ENCODE measurements around the gene PODXL2. TPM values are rescaled to one million over a fixed set of nuclear protein-coding genes. Genes with fewer than 3 reads are reported as not detected.
A peak's percentile ranks its signal among the peaks of the same experiment; 100 is the strongest.

PODXL2 gene
- total and polyA plus RNA-seq, 2 of the 8 experiments (the other 6 are each of a cell fraction or from before 2014, with no cell fraction given), result 27.6 to 31.6 TPM

DNA sequence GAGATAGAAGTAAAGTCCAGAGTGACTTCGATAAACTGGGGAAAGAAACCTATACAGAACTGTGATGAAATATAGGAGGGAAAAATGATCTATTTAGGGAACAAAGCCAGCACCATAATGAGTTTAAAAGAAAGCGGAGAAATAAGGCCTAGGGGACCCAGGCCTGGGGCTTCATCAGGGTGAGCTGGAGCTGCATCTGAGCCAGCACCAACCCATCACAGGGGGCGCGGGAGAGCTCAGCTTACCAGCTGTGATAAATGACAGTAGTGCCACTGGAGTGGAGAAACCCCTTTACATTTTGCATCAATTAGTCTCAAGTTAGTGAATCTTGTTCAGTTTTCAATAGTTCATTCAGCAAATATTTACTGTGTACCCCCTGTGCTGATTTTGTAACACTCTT lies 21.3 kb downstream of the PODXL2 start:
- Histone ChIP-seq H3K4me2 (ENCODE audit: insufficient read depth in 1 of 2, low read depth in 2 of 2, low read length in 2 of 2) (no peak overlapping the region), H2AK5ac (ENCODE audit: low read depth, low read length) (no peak overlapping the region), H3K23ac (ENCODE audit: insufficient read length) (no peak overlapping the region), H2BK120ac (replicated peaks; ENCODE audit: low read depth, low read length) (no peak overlapping the region), H3K27me3 (replicated peaks in 1 of 4; ENCODE audit: control insufficient read depth in 3 of 4, extremely low read depth in 1 of 4, insufficient read depth in 3 of 4, low read length in 3 of 4) (no peaks in the 10 kb centered on the region), H3K4me3 (ENCODE audit: extremely low read depth in 1 of 4, insufficient read depth in 2 of 4, low read depth in 3 of 4, low read length in 4 of 4) (no peak overlapping the region), H3K23me2 (ENCODE audit: low read depth, low read length) (no peaks in the 10 kb centered on the region), H3K36me3 (ENCODE audit: control insufficient read depth in 2 of 4, insufficient read depth in 4 of 4, low read length in 3 of 4) (no peaks in the 10 kb centered on the region), H4K5ac (ENCODE audit: insufficient read length, low read depth, low read length) (no peak overlapping the region), H3K4me1 (replicated peaks in 1 of 4; ENCODE audit: control insufficient read depth in 3 of 4, insufficient read depth in 4 of 4, low read length in 3 of 4) (no peaks in the 10 kb centered on the region), H4K20me1 (replicated peaks in 1 of 2; ENCODE audit: control insufficient read depth in 1 of 2, insufficient read depth in 2 of 2, low read length in 2 of 2) (peaks cover 0 to 4% of the 10 kb centered on the region in 2 experiments), H2BK15ac (ENCODE audit: low read length) (no peak overlapping the region), H3K14ac (ENCODE audit: insufficient read length) (no peak overlapping the region), H3K9ac (replicated peaks in 1 of 4; ENCODE audit: extremely low read depth in 1 of 4, low read depth in 3 of 4, low read length in 3 of 4) (no peak overlapping the region), H4K8ac (ENCODE audit: extremely low read depth, insufficient read depth, low read length) (no peak overlapping the region), H2AFZ (ENCODE audit: low read length) (no peak overlapping the region), H4K91ac (replicated peaks; ENCODE audit: insufficient read length, low read length) (no peak overlapping the region), H3K4ac (replicated peaks; ENCODE audit: insufficient read length, low read depth, low read length) (no peak overlapping the region), H3K27ac (ENCODE audit: low read depth, low read length) (no peak overlapping the region), H3K79me1 (ENCODE audit: low read depth, low read length) (no peaks in the 10 kb centered on the region; the same call in 1 of the 2 replicates), H3K79me2 (ENCODE audit: control insufficient read depth in 1 of 2, insufficient read depth in 2 of 2, low read length in 2 of 2) (no peaks in the 10 kb centered on the region), H3K18ac (ENCODE audit: extremely low read depth, low read length) (no peak overlapping the region), H2BK20ac (ENCODE audit: low read length) (no peak overlapping the region), H3K56ac (replicated peaks; ENCODE audit: insufficient read length, low read depth, low read length) (no peak overlapping the region), H3K9me3 (ENCODE audit: insufficient read depth in 2 of 2, low read depth in 1 of 2, low read length in 1 of 2) (no peaks in the 10 kb centered on the region), H2BK12ac (ENCODE audit: low read depth, low read length) (no peak overlapping the region), H2BK5ac (ENCODE audit: low read depth, low read length) (no peak overlapping the region)
- FAIRE-seq (no peak), DNase-seq (ENCODE audit: low read depth in 1 of 2, low spot score in 2 of 2) (no peak)
- CTCF ChIA-PET (ENCODE audit: partially characterized antibody), result interaction anchor here (0.6 to 10.2 kb wide), 7 partner anchors 15 to 187 kb away, joined by 3 to 104 read pairs (median 5); no protein-coding TSS in a partner anchor
- 91% methylated on average over 4 of the region's 4 CpGs; no CpG with 5 or more reads in 1 of the 2 experiments for WGBS, 2 experiments (ENCODE audit: extremely low coverage in 1 of 2, insufficient coverage in 1 of 2, insufficient read length in 1 of 2, insufficient replicate concordance in 2 of 2, low coverage in 1 of 2, low lambda C conversion rate in 2 of 2, missing lambda C conversion rate in 1 of 2)
- no peak for TF ChIP-seq RNF2 (IDR thresholded peaks at IDR 0.05; ENCODE audit: borderline replicate concordance, low read depth, low read length, missing control alignments, poor library complexity, severe bottlenecking)
- TF ChIP-seq CTCF (IDR thresholded peaks at IDR 0.05; ENCODE audit: control extremely low read depth in 1 of 3, insufficient read depth in 1 of 3, low read depth in 1 of 3, low read length in 3 of 3), result peak in 1 of 3 experiments; percentile 7; a peak in 1 of 4 replicates
- POLR2A ChIA-PET (ENCODE audit: partially characterized antibody), result no interaction called here

Data from H1 (cell line).